Epithelial cell of esophagus (primary cell): Measurements from ENCODE around the gene SPTLC2.
A peak's percentile ranks its signal among the peaks of the same experiment; 100 is the strongest.

Experiments used
- DNase-seq: peaks from one replicate; pipeline ENCODE4 v3.0.0; 2010; ENCODE audit warnings: low read depth
- H3K4me3 ChIP-seq: 2 replicates; pipeline ENCODE4 v1.5.1; 2011; ENCODE audit warnings: mild to moderate bottlenecking, low read length, control low read depth
- CTCF ChIP-seq: IDR thresholded peaks from 2 replicates; pipeline ENCODE4 v1.5.1; 2011; ENCODE audit warnings: low read depth, mild to moderate bottlenecking, low read length, control low read depth, inconsistent platforms; ENCODE audit not compliant: insufficient read depth; ENCODE audit errors: missing control alignments

Gene SPTLC2

GRCh38 chr14:77495334-77495733 is 121.1 kb downstream of the SPTLC2 start:
- no peak overlapping the region for H3K4me3 ChIP-seq
- no peak for DNase-seq
- no peak for TF ChIP-seq CTCF

GRCh38 chr14:77491056-77491455 is 125.4 kb downstream of the SPTLC2 start:
- TF ChIP-seq CTCF: no peak
- no peak for DNase-seq

GRCh38 chr14:77490347-77490986 is 126.0 kb downstream of the SPTLC2 start:
- no peak overlapping the region for H3K4me3 ChIP-seq
- no peak for TF ChIP-seq CTCF
- DNase-seq: no peak

More at GRCh38 chr14:77491056-77491455, 125.4 kb downstream of the SPTLC2 start:
- H3K4me3 ChIP-seq: no peak overlapping the region

GRCh38 chr14:77489041-77489440 is 127.4 kb downstream of the SPTLC2 start:
- DNase-seq: no peak
- no peak overlapping the region for H3K4me3 ChIP-seq
- no peak for TF ChIP-seq CTCF

- no peak overlapping the region for H3K4me3 ChIP-seq
- DNase-seq: no peak
- no peak for TF ChIP-seq CTCF
These were observed 127.9 kb downstream of the SPTLC2 start for GRCh38 chr14:77488558-77488957.

- no peak for TF ChIP-seq CTCF
- no peak overlapping the region for H3K4me3 ChIP-seq
- DNase-seq: peak; percentile 80
These were observed 130.3 kb downstream of the SPTLC2 start for GRCh38 chr14:77485901-77486678.

- no peak overlapping the region for H3K4me3 ChIP-seq
- TF ChIP-seq CTCF: no peak
- no peak for DNase-seq
These were observed 131.2 kb downstream of the SPTLC2 start for GRCh38 chr14:77485256-77485655.
